Panc1 (cell line): ENCODE measurements around the gene TOM1. TPM values are rescaled to one million over a fixed set of nuclear protein-coding genes. Genes with fewer than 3 reads are reported as not detected.

ENCODE experiments used
- ATAC-seq: fragments of 200-7000 bp; cut with Tn5 transposase; 2 replicates; pipeline ENCODE4 v1.9.1; 2020; ENCODE audit warnings: mild to moderate bottlenecking, moderate library complexity
- BruUV-seq: library from RNA; stranded (reverse); fragments of 400-500 nt; replicated peaks from 2 replicates; lab custom pipeline; 2021; lab: Mats Ljungman, UMichigan
- CTCF ChIA-PET: fragments of 300-600 bp; sonication (Branson Sonifier 250); formaldehyde crosslinking; loops from one replicate; lab custom pipeline; 2022; ENCODE audit warnings: antibody characterized with exemption; lab: Charles Lee
- POLR2A ChIA-PET: fragments of 300-600 bp; sonication (Branson Sonifier 250); formaldehyde crosslinking; loops from one replicate; lab custom pipeline; 2022; ENCODE audit warnings: antibody characterized with exemption; lab: Charles Lee
- DNase-seq: peaks from one replicate; pipeline ENCODE4 v3.0.0-alpha.2; 2010; ENCODE audit warnings: low read depth, low spot score
- H3K27ac ChIP-seq: 2 replicates; pipeline ENCODE4 v1.5.1; 2011; ENCODE audit warnings: mild to moderate bottlenecking, low read length, inconsistent platforms
- H3K27me3 ChIP-seq: fragments of 200-500 bp; sonication (Bioruptor generic); 2 replicates; pipeline ENCODE4 v1.6.0; 2014; ENCODE audit warnings: low read length, inconsistent platforms; ENCODE audit not compliant: control insufficient read depth, insufficient read depth
- H3K36me3 ChIP-seq: fragments of 200-500 bp; sonication (Bioruptor generic); 2 replicates; pipeline ENCODE4 v1.5.1; 2014; ENCODE audit warnings: inconsistent platforms, mild to moderate bottlenecking, low read length, moderate library complexity; ENCODE audit not compliant: control insufficient read depth, insufficient read depth
- H3K4me1 ChIP-seq: 2 replicates; pipeline ENCODE4 v1.5.1; 2011; ENCODE audit warnings: inconsistent platforms, mild to moderate bottlenecking, low read length, moderate library complexity; ENCODE audit not compliant: control insufficient read depth, insufficient read depth
- H3K4me3 ChIP-seq, 2 experiments: 2 replicates each; pipeline ENCODE4 v1.5.1; 2011 to 2012; ENCODE audit warnings: low read depth in 2 of 2, low read length in 2 of 2, mild to moderate bottlenecking in 2 of 2, inconsistent platforms in 1 of 2, moderate library complexity in 1 of 2
- H3K9me3 ChIP-seq: fragments of 200-500 bp; sonication (Bioruptor generic); 2 replicates; pipeline ENCODE4 v1.5.1; 2014; ENCODE audit warnings: low read depth, mild to moderate bottlenecking, inconsistent platforms, low read length, moderate library complexity; ENCODE audit not compliant: control insufficient read depth, insufficient read depth
- POLR2AphosphoS5 ChIP-seq: IDR thresholded peaks from 2 replicates; pipeline ENCODE4 v1.6.1; 2012; ENCODE audit warnings: mild to moderate bottlenecking, low read depth, low read length, moderate library complexity
- SIN3A ChIP-seq: IDR thresholded peaks from 2 replicates; pipeline ENCODE4 v1.6.1; 2012; ENCODE audit warnings: low read depth, mild to moderate bottlenecking, low read length, moderate library complexity, borderline replicate concordance; ENCODE audit not compliant: insufficient read depth
- TCF7L2 ChIP-seq: IDR thresholded peaks from 2 replicates; pipeline ENCODE4 v1.6.1; 2011; ENCODE audit warnings: mild to moderate bottlenecking, low read depth, low read length, inconsistent platforms
- in situ Hi-C: cut with HindIII; loops from 2 replicates; pipeline ENCODE4 v1.10.0; 2016; ENCODE audit warnings: low sequenced_read_pairs, low pct_unique_long_range_greater_than_20kb
- intact Hi-C: fragments of 100-400 bp; cut with micrococcal nuclease; formaldehyde crosslinking; loops from one replicate; pipeline ENCODE4 v1.10.0; 2022; ENCODE audit not compliant: unreplicated experiment
- total RNA-seq: library from RNA; stranded (reverse); gene quantifications from one replicate; pipeline ENCODE4 v1.2.1, GENCODE V29; 2021; ENCODE audit not compliant: unreplicated experiment
- TF ChIP-seq, protein P1 (sequence below): fragments of 450-650 bp; IDR thresholded peaks from 2 replicates; pipeline ENCODE4 v1.5.1; 2017; ENCODE audit warnings: mild to moderate bottlenecking
- TF ChIP-seq, protein P2 (sequence below), 2 experiments: IDR thresholded peaks; 2 replicates each; pipeline ENCODE4 v1.6.1; 2011 to 2012; ENCODE audit warnings: low read depth in 2 of 2, control low read depth in 1 of 2, low read length in 1 of 2, mild to moderate bottlenecking in 1 of 2, moderate library complexity in 1 of 2; ENCODE audit not compliant: insufficient read depth in 1 of 2

TOM1 gene
- total RNA-seq, 1 experiment from 2014 or later = 32.7 TPM

DNA sequence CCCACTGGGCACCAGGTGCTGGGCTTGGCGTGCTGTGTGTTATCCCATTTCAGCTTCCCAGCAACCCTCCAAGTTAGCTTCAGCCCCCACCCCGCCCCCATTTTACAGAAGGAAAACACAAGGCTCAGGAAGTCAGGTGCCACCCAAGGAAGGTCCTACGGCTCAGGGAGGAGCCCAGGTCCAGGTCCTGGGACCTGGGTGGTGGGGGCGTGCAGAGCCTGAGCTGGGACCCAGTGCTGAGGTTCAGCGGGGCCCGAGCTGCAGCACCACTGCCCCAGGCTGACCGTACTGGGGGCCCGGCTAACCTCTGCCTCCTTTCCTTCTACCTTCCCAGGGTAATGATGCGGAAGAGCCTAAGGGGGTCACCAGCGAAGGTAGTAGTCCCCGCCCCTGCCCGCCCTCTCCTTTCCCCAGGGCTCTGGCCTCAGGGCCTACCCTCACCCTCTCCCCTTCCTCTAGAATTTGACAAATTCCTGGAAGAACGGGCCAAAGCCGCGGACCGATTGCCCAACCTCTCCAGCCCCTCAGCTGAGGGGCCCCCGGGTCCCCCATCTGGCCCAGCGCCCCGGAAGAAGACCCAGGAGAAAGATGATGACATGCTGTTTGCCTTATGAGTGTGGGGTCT is 47.0 kb downstream of the TOM1 start:
- in situ Hi-C loops = no loop called here
- intact Hi-C loops = no loop called here
- BruUV-seq = no TSS peak

DNA sequence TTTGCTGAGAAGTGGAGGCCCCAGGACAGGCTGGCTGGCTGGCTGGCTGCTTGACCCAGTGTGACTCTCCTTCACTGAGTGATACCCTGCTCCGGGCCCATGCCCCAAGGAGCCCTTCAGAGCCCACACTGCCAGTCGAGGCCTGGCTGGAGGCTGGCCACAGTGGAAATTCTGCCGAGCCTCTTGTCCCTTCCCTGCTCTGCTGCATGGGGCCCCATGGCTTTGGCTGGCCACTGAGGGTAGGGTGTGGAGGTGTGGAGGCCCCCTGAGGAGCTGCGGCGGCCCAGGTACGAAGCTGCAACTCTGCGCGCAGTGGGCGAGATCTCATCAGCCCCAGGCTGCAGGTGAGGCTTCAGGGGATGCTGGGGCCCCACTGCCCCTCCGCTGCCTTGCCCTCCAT is 47.8 kb downstream of the TOM1 start:
- no peak overlapping the region for H3K27ac ChIP-seq
- intact Hi-C loops = no loop called here
- H3K4me1 ChIP-seq = peaks cover 19% of the 10 kb centered on the region
- no TSS peak for BruUV-seq
- TF ChIP-seq, protein P1, sequence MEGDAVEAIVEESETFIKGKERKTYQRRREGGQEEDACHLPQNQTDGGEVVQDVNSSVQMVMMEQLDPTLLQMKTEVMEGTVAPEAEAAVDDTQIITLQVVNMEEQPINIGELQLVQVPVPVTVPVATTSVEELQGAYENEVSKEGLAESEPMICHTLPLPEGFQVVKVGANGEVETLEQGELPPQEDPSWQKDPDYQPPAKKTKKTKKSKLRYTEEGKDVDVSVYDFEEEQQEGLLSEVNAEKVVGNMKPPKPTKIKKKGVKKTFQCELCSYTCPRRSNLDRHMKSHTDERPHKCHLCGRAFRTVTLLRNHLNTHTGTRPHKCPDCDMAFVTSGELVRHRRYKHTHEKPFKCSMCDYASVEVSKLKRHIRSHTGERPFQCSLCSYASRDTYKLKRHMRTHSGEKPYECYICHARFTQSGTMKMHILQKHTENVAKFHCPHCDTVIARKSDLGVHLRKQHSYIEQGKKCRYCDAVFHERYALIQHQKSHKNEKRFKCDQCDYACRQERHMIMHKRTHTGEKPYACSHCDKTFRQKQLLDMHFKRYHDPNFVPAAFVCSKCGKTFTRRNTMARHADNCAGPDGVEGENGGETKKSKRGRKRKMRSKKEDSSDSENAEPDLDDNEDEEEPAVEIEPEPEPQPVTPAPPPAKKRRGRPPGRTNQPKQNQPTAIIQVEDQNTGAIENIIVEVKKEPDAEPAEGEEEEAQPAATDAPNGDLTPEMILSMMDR = no peak
- TF ChIP-seq, protein P2, sequence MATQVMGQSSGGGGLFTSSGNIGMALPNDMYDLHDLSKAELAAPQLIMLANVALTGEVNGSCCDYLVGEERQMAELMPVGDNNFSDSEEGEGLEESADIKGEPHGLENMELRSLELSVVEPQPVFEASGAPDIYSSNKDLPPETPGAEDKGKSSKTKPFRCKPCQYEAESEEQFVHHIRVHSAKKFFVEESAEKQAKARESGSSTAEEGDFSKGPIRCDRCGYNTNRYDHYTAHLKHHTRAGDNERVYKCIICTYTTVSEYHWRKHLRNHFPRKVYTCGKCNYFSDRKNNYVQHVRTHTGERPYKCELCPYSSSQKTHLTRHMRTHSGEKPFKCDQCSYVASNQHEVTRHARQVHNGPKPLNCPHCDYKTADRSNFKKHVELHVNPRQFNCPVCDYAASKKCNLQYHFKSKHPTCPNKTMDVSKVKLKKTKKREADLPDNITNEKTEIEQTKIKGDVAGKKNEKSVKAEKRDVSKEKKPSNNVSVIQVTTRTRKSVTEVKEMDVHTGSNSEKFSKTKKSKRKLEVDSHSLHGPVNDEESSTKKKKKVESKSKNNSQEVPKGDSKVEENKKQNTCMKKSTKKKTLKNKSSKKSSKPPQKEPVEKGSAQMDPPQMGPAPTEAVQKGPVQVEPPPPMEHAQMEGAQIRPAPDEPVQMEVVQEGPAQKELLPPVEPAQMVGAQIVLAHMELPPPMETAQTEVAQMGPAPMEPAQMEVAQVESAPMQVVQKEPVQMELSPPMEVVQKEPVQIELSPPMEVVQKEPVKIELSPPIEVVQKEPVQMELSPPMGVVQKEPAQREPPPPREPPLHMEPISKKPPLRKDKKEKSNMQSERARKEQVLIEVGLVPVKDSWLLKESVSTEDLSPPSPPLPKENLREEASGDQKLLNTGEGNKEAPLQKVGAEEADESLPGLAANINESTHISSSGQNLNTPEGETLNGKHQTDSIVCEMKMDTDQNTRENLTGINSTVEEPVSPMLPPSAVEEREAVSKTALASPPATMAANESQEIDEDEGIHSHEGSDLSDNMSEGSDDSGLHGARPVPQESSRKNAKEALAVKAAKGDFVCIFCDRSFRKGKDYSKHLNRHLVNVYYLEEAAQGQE (IDR thresholded peaks at IDR 0.05; ENCODE audit: insufficient read depth in 1 of 2, low read depth in 2 of 2, low read length in 1 of 2) = no peak
- ATAC-seq = no peak
- H3K27me3 ChIP-seq = no peaks in the 10 kb centered on the region
- no peak overlapping the region for H3K4me3 ChIP-seq
- no peak for DNase-seq
- H3K9me3 ChIP-seq = no peaks in the 10 kb centered on the region
- ChIA-PET CTCF (no interaction called here), POLR2A (no interaction called here)
- no peaks in the 10 kb centered on the region for H3K36me3 ChIP-seq
- in situ Hi-C loops = no loop called here

More for the DNA sequence above, 47.0 kb downstream of the TOM1 start:
- H3K27me3 ChIP-seq = no peaks in the 10 kb centered on the region
- H3K9me3 ChIP-seq = no peaks in the 10 kb centered on the region
- no peak for ATAC-seq
- H3K36me3 ChIP-seq = no peaks in the 10 kb centered on the region
- H3K4me3 ChIP-seq = no peak overlapping the region
- ChIA-PET CTCF (no interaction called here), POLR2A (no interaction called here)
- no peak for DNase-seq
- no peak overlapping the region for H3K27ac ChIP-seq
- TF ChIP-seq POLR2AphosphoS5 (no peak), SIN3A (no peak), TCF7L2 (no peak)
- TF ChIP-seq, protein P2 (IDR thresholded peaks at IDR 0.05; ENCODE audit: insufficient read depth in 1 of 2, low read depth in 2 of 2, low read length in 1 of 2) = no peak
- TF ChIP-seq, protein P1 = no peak
- peaks cover 15% of the 10 kb centered on the region for H3K4me1 ChIP-seq
